ENCODE data around the gene ZNF836. TPM values are rescaled to one million over a fixed set of nuclear protein-coding genes. Genes with fewer than 3 reads are reported as not detected.

ZNF836 gene
- total RNA-seq, 1 donor from 2014 or later, result 15.9 TPM

- no peaks in the 10 kb centered on the region for H3K9me3 ChIP-seq
- intact Hi-C loops (cut with DNase I), result no loop called here
- no peak overlapping the region for H3K27ac ChIP-seq
- peaks cover 36% of the 10 kb centered on the region for H3K36me3 ChIP-seq
- ATAC-seq (no peak), DNase-seq (no peak)
- no peaks in the 10 kb centered on the region for H3K27me3 ChIP-seq (ENCODE audit: low read depth)
- H3K4me1 ChIP-seq, result peaks cover 36% of the 10 kb centered on the region
- no peak for TF ChIP-seq CTCF (IDR thresholded peaks at IDR 0.05)
- peak overlapping the region; percentile 87 for H3K4me3 ChIP-seq
Observed at GRCh38 chr19:52191389-52191788, 20.0 kb upstream of the ZNF836 start.

- Histone ChIP-seq H3K27me3 (ENCODE audit: low read depth) (no peaks in the 10 kb centered on the region), H3K4me1 (peaks cover 36% of the 10 kb centered on the region), H3K4me3 (peak overlapping the region; percentile 87), H3K36me3 (peaks cover 29% of the 10 kb centered on the region), H3K9me3 (no peaks in the 10 kb centered on the region), H3K27ac (peak overlapping the region; percentile 99)
- ATAC-seq (no peak), DNase-seq (peak; percentile 55)
- no peak for TF ChIP-seq CTCF (IDR thresholded peaks at IDR 0.05)
- intact Hi-C loops (cut with DNase I), result no loop called here
Observed at GRCh38 chr19:52190487-52191293, 19.3 kb upstream of the ZNF836 start.

GRCh38 chr19:52189735-52190486 is 18.5 kb upstream of the ZNF836 start, which contains the start of gene PPP2R1A:
Gene PPP2R1A (plus strand): TSS chr19:52190052. CDS start chr19:52190097, 45 bp downstream.
- DNase-seq (peak; percentile 100), ATAC-seq (peak; percentile 96 to 97)
- no peaks in the 10 kb centered on the region for H3K27me3 ChIP-seq (ENCODE audit: low read depth)
- H3K4me3 ChIP-seq, result peak within 1 kb of the TSS; percentile 87
- peaks cover 21% of the 10 kb centered on the region for H3K36me3 ChIP-seq
- peaks cover 36% of the 10 kb centered on the region for H3K4me1 ChIP-seq
- peak within 1 kb of the TSS; percentile 99 for H3K27ac ChIP-seq
- TF ChIP-seq CTCF (IDR thresholded peaks at IDR 0.05), result no peak
- no peaks in the 10 kb centered on the region for H3K9me3 ChIP-seq
- intact Hi-C loops (cut with DNase I), result no loop called here

GRCh38 chr19:52188822-52189734 is 17.7 kb upstream of the ZNF836 start:
- intact Hi-C loops (cut with DNase I), result no loop called here
- peak; percentile 99 for DNase-seq

More at GRCh38 chr19:52188822-52189734, 17.7 kb upstream of the ZNF836 start:
- H3K36me3 ChIP-seq, result peaks cover 16% of the 10 kb centered on the region
- no peak for TF ChIP-seq CTCF (IDR thresholded peaks at IDR 0.05)
- peaks cover 36% of the 10 kb centered on the region for H3K4me1 ChIP-seq
- no peaks in the 10 kb centered on the region for H3K9me3 ChIP-seq
- peak overlapping the region; percentile 87 for H3K4me3 ChIP-seq
- no peaks in the 10 kb centered on the region for H3K27me3 ChIP-seq (ENCODE audit: low read depth)
- H3K27ac ChIP-seq, result peak overlapping the region; percentile 88
- ATAC-seq, result peak; percentile 2 to 10
